ENCODE results near the gene KCNQ4. TPM values are rescaled to one million over a fixed set of nuclear protein-coding genes. Genes with fewer than 3 reads are reported as not detected.
A peak's percentile ranks its signal among the peaks of the same experiment; 100 is the strongest.

The KCNQ4 gene
- polyA plus RNA-seq, 3 donors, result 0.13 TPM; not detected in 2

- intact Hi-C loops (cut with micrococcal nuclease), result no loop called here
- Histone ChIP-seq H2AFZ (ENCODE audit: insufficient read depth, low read depth, low read length, poor library complexity, severe bottlenecking) (no peak overlapping the region), H4K20me1 (ENCODE audit: insufficient read depth, low read length) (peaks cover 89% of the 10 kb centered on the region), H3K9ac (ENCODE audit: insufficient read depth, low read length, poor library complexity, severe bottlenecking) (no peak overlapping the region), H3K27me3 (ENCODE audit: control insufficient read depth in 2 of 2, insufficient read depth in 2 of 2, low read length in 2 of 2) (no peaks in the 10 kb centered on the region), H3K4me3 (replicated peaks in 1 of 3; ENCODE audit: low read depth in 2 of 3, low read length in 3 of 3) (no peak overlapping the region), H3K36me3 (replicated peaks in 1 of 2; ENCODE audit: control insufficient read depth in 1 of 2, insufficient read depth in 2 of 2, low read length in 2 of 2) (peaks cover 62 to 97% of the 10 kb centered on the region in 2 donors), H3K4me1 (ENCODE audit: control insufficient read depth in 1 of 2, insufficient read depth in 2 of 2, low read length in 2 of 2) (peaks cover 5 to 8% of the 10 kb centered on the region in 2 donors), H3K79me2 (ENCODE audit: insufficient read depth, low read length) (peaks cover 65% of the 10 kb centered on the region), H3K27ac (ENCODE audit: low read depth in 1 of 2, low read length in 2 of 2) (no peak overlapping the region), H3K9me3 (replicated peaks in 1 of 2; ENCODE audit: control insufficient read depth in 1 of 2, insufficient read depth in 1 of 2, low read length in 2 of 2) (no peaks in the 10 kb centered on the region), H3K4me2 (replicated peaks; ENCODE audit: extremely low read depth, low read length, poor library complexity, severe bottlenecking) (no peak overlapping the region)
- Mint-ChIP-seq H3K27me3 (ENCODE audit: low read depth in 3 of 3) (no peaks in the 10 kb centered on the region), H3K27ac (peak overlapping the region in 2 of 7 donors; percentile 13 to 17), H3K4me1 (peaks cover 11% of the 10 kb centered on the region), H3K4me3 (no peak overlapping the region), H3K9me3 (no peaks in the 10 kb centered on the region), H3K36me3 (peaks cover 76 to 80% of the 10 kb centered on the region in 2 donors)
- no peak for DNase-seq
- WGBS (ENCODE audit: insufficient coverage), result no CpG with 5 or more reads among the region's 1 CpG
- no peak for TF ChIP-seq CTCF (IDR thresholded peaks at IDR 0.05)
Observed at GRCh38 chr1:40745176-40745575, 38.4 kb upstream of the KCNQ4 start.

- Histone ChIP-seq H3K4me1 (ENCODE audit: control insufficient read depth in 1 of 2, insufficient read depth in 2 of 2, low read length in 2 of 2) (peaks cover 5 to 8% of the 10 kb centered on the region in 2 donors), H4K20me1 (ENCODE audit: insufficient read depth, low read length) (peaks cover 81% of the 10 kb centered on the region), H3K27me3 (ENCODE audit: control insufficient read depth in 2 of 2, insufficient read depth in 2 of 2, low read length in 2 of 2) (no peaks in the 10 kb centered on the region), H3K79me2 (ENCODE audit: insufficient read depth, low read length) (peaks cover 54% of the 10 kb centered on the region), H3K4me2 (replicated peaks; ENCODE audit: extremely low read depth, low read length, poor library complexity, severe bottlenecking) (no peak overlapping the region), H3K4me3 (replicated peaks in 1 of 3; ENCODE audit: low read depth in 2 of 3, low read length in 3 of 3) (no peak overlapping the region), H3K9ac (ENCODE audit: insufficient read depth, low read length, poor library complexity, severe bottlenecking) (no peak overlapping the region), H3K9me3 (replicated peaks in 1 of 2; ENCODE audit: control insufficient read depth in 1 of 2, insufficient read depth in 1 of 2, low read length in 2 of 2) (no peaks in the 10 kb centered on the region), H3K27ac (ENCODE audit: low read depth in 1 of 2, low read length in 2 of 2) (no peak overlapping the region), H3K36me3 (replicated peaks in 1 of 2; ENCODE audit: control insufficient read depth in 1 of 2, insufficient read depth in 2 of 2, low read length in 2 of 2) (peaks cover 67 to 97% of the 10 kb centered on the region in 2 donors), H2AFZ (ENCODE audit: insufficient read depth, low read depth, low read length, poor library complexity, severe bottlenecking) (no peak overlapping the region)
- Mint-ChIP-seq H3K36me3 (peaks cover 82 to 87% of the 10 kb centered on the region in 2 donors), H3K27me3 (ENCODE audit: low read depth in 3 of 3) (no peaks in the 10 kb centered on the region), H3K4me1 (peaks cover 11% of the 10 kb centered on the region), H3K9me3 (no peaks in the 10 kb centered on the region), H3K27ac (peak overlapping the region in 2 of 7 donors; percentile 25 to 57), H3K4me3 (no peak overlapping the region)
- WGBS (ENCODE audit: insufficient coverage), result no CpG with 5 or more reads among the region's 2 CpGs
- TF ChIP-seq CTCF (IDR thresholded peaks at IDR 0.05), result no peak
- no peak for DNase-seq
- intact Hi-C loops (cut with micrococcal nuclease), result no loop called here
Observed at GRCh38 chr1:40746344-40747090, 37.1 kb upstream of the KCNQ4 start.

All from CD14-positive monocyte (primary cell).